SK-N-SH (cell line): ENCODE measurements around the gene TWSG1. TPM values are rescaled to one million over a fixed set of nuclear protein-coding genes. Genes with fewer than 3 reads are reported as not detected.

Source experiments
- CTCF ChIA-PET: fragments of 300-600, 350-600 bp; formaldehyde crosslinking; extraction: SDS; loops from one replicate; lab custom pipeline; 2021; lab: Yijun Ruan, JAX
- POLR2A ChIA-PET: fragments of 350-600 bp; sonication (Branson Sonifier 250); formaldehyde crosslinking; extraction: SDS; loops from one replicate; lab custom pipeline; 2020; ENCODE audit warnings: antibody characterized with exemption, inconsistent platforms; lab: Yijun Ruan, JAX
- DNase-seq: peaks from one replicate; pipeline ENCODE4 v3.0.0; 2012
- H2AFZ ChIP-seq: fragments of 200-600 bp; sonication (generic); 2 replicates; pipeline ENCODE4 v1.8.1; 2016; ENCODE audit warnings: antibody characterized with exemption, mild to moderate bottlenecking, low read depth
- H3F3A ChIP-seq: fragments of 200-600 bp; sonication (generic); replicated peaks from 2 replicates; pipeline ENCODE3; 2016; ENCODE audit warnings: antibody characterized with exemption, mild to moderate bottlenecking; ENCODE audit not compliant: insufficient read depth
- H3K27ac ChIP-seq, 2 experiments: fragments of 200-500 bp in 1 of 2; fragments of 200-600 bp in 1 of 2; sonication (Bioruptor generic) in 1 of 2; sonication (generic), shearing (Covaris generic) in 1 of 2; 2 replicates each; pipeline versions ENCODE4 v1.5.1 to v1.6.1; 2014 to 2016; ENCODE audit warnings: low read depth in 2 of 2, inconsistent platforms in 1 of 2, low read length in 1 of 2, mild to moderate bottlenecking in 1 of 2, mixed read lengths in 1 of 2
- H3K27me3 ChIP-seq: fragments of 200-600 bp; sonication (generic), shearing (Covaris generic); 2 replicates; pipeline ENCODE4 v1.6.1; 2016; ENCODE audit warnings: mixed run types; ENCODE audit not compliant: insufficient read depth
- H3K36me3 ChIP-seq, 2 experiments: fragments of 200-500 bp in 1 of 2; fragments of 200-600 bp in 1 of 2; sonication (Bioruptor generic) in 1 of 2; sonication (generic) in 1 of 2; replicated peaks in 1 of 2; 2 replicates each; pipeline versions ENCODE3 to v1.5.1; 2014 to 2016; ENCODE audit warnings: low read length in 1 of 2, mild to moderate bottlenecking in 1 of 2; ENCODE audit not compliant: insufficient read depth in 2 of 2, control insufficient read depth in 1 of 2
- H3K4me1 ChIP-seq, 2 experiments: fragments of 200-500 bp in 1 of 2; fragments of 200-600 bp in 1 of 2; sonication (Bioruptor generic) in 1 of 2; sonication (generic), shearing (Covaris generic) in 1 of 2; 2 replicates each; pipeline versions ENCODE4 v1.5.1 to v1.6.1; 2014 to 2016; ENCODE audit warnings: low read depth in 1 of 2, low read length in 1 of 2, mixed run types in 1 of 2; ENCODE audit not compliant: insufficient read depth in 2 of 2, control insufficient read depth in 1 of 2
- H3K4me2 ChIP-seq: fragments of 200-600 bp; sonication (generic), shearing (Covaris generic); 2 replicates; pipeline ENCODE4 v1.6.1; 2017; ENCODE audit warnings: mixed run types
- H3K4me3 ChIP-seq, 2 experiments: fragments of 200-500 bp in 1 of 2; fragments of 200-600 bp in 1 of 2; sonication (Bioruptor generic) in 1 of 2; sonication (generic), shearing (Covaris generic) in 1 of 2; 2 replicates each; pipeline versions ENCODE4 v1.5.1 to v1.8.1; 2014 to 2016; ENCODE audit warnings: low read depth in 2 of 2, inconsistent platforms in 1 of 2, low read length in 1 of 2, mild to moderate bottlenecking in 1 of 2, mixed read lengths in 1 of 2, moderate library complexity in 1 of 2
- H3K79me2 ChIP-seq: fragments of 200-600 bp; sonication (generic); 2 replicates; pipeline ENCODE4 v1.8.1; 2017; ENCODE audit warnings: mild to moderate bottlenecking; ENCODE audit not compliant: insufficient read depth
- H3K9ac ChIP-seq: fragments of 200-600 bp; sonication (generic); 2 replicates; pipeline ENCODE4 v1.6.1; 2017; ENCODE audit warnings: mixed run types
- H3K9me2 ChIP-seq: fragments of 200-600 bp; sonication (generic); 2 replicates; pipeline ENCODE4 v1.6.1; 2017; ENCODE audit warnings: mixed run types
- H3K9me3 ChIP-seq: fragments of 200-600 bp; sonication (generic); 2 replicates; pipeline ENCODE4 v1.6.1; 2017; ENCODE audit warnings: mixed run types, mild to moderate bottlenecking, moderate library complexity
- H4K20me1 ChIP-seq: fragments of 200-600 bp; sonication (generic); 2 replicates; pipeline ENCODE4 v1.6.1; 2017; ENCODE audit warnings: mild to moderate bottlenecking, mixed run types; ENCODE audit not compliant: insufficient read depth
- CHD2 ChIP-seq: fragments of 150-350 bp; IDR thresholded peaks from 2 replicates; pipeline ENCODE4 v1.6.1; 2018; ENCODE audit warnings: low read length; ENCODE audit not compliant: partially characterized antibody
- ELF1 ChIP-seq: IDR thresholded peaks from 2 replicates; pipeline ENCODE4 v1.4.0; 2012
- EZH2phosphoT487 ChIP-seq: fragments of 200-600 bp; sonication (generic); IDR thresholded peaks from 2 replicates; pipeline ENCODE4 v1.6.1; 2017; ENCODE audit warnings: low read depth, mixed run types, mild to moderate bottlenecking, antibody characterized with exemption, moderate library complexity, borderline replicate concordance
- FOSL2 ChIP-seq: IDR thresholded peaks from 2 replicates; pipeline ENCODE4 v1.4.0; 2012; ENCODE audit warnings: low read depth, mild to moderate bottlenecking, moderate library complexity, borderline replicate concordance
- FOXM1 ChIP-seq: IDR thresholded peaks from 2 replicates; pipeline ENCODE4 v1.4.0; 2012; ENCODE audit warnings: low read depth, mild to moderate bottlenecking
- GATA2 ChIP-seq: sonication (generic); formaldehyde crosslinking; IDR thresholded peaks from 2 replicates; pipeline ENCODE4 v1.5.0; 2020; ENCODE audit warnings: mild to moderate bottlenecking, missing genetic modification reagents
- JUND ChIP-seq: IDR thresholded peaks from 2 replicates; pipeline ENCODE4 v1.4.0; 2012
- MAX ChIP-seq: IDR thresholded peaks from 2 replicates; pipeline ENCODE4 v1.4.0; 2012; ENCODE audit warnings: low read depth
- MXI1 ChIP-seq: IDR thresholded peaks from 2 replicates; pipeline ENCODE4 v1.6.1; 2012; ENCODE audit warnings: mild to moderate bottlenecking, low read depth, low read length, improper control_type of control experiment
- NFIC ChIP-seq: IDR thresholded peaks from 2 replicates; pipeline ENCODE4 v1.4.0; 2012; ENCODE audit warnings: borderline replicate concordance
- NRF1 ChIP-seq: IDR thresholded peaks from 2 replicates; pipeline ENCODE4 v1.6.1; 2012; ENCODE audit warnings: low read depth, mild to moderate bottlenecking, low read length
- PBX3 ChIP-seq: IDR thresholded peaks from 2 replicates; pipeline ENCODE4; 2012
- POLR2AphosphoS5 ChIP-seq: IDR thresholded peaks from 2 replicates; pipeline ENCODE4 v1.6.1; 2012; ENCODE audit warnings: low read depth, low read length
- RAD21 ChIP-seq: IDR thresholded peaks from 2 replicates; pipeline ENCODE4 v1.6.1; 2012; ENCODE audit warnings: mild to moderate bottlenecking, low read length
- RCOR1 ChIP-seq: fragments of 150-350 bp; IDR thresholded peaks from 2 replicates; pipeline ENCODE4 v1.6.1; 2017; ENCODE audit warnings: antibody characterized with exemption, low read length
- REST ChIP-seq: IDR thresholded peaks from 2 replicates; pipeline ENCODE4 v1.6.1; 2012; ENCODE audit warnings: mild to moderate bottlenecking, low read depth, low read length, moderate library complexity
- RFX5 ChIP-seq: IDR thresholded peaks from 2 replicates; pipeline ENCODE4 v1.6.1; 2012; ENCODE audit warnings: mild to moderate bottlenecking, improper control_type of control experiment, low read length
- SIN3A ChIP-seq: IDR thresholded peaks from 2 replicates; pipeline ENCODE4 v1.6.1; 2012; ENCODE audit warnings: low read depth, mild to moderate bottlenecking, low read length, moderate library complexity, borderline replicate concordance
- SMC3 ChIP-seq: IDR thresholded peaks from 2 replicates; pipeline ENCODE4 v1.6.1; 2012; ENCODE audit warnings: low read depth, low read length, improper control_type of control experiment
- USF2 ChIP-seq: fragments of 150-350 bp; IDR thresholded peaks from 2 replicates; pipeline ENCODE4 v1.6.1; 2017; ENCODE audit warnings: antibody characterized with exemption, low read length, low read depth, borderline replicate concordance
- YY1 ChIP-seq: IDR thresholded peaks from 2 replicates; pipeline ENCODE4 v1.4.0; 2012; ENCODE audit warnings: low read depth, mild to moderate bottlenecking
- WGBS: methylation state at CpG from one replicate; pipeline ENCODE4 v1.1.6; 2017; ENCODE audit warnings: low lambda C conversion rate; 5-methylcytosine and 5-hydroxymethylcytosine counted together
- polyA plus RNA-seq, 3 experiments: library from polyadenylated mRNA; depleted of rRNA; stranded (reverse); fragments of >200 nt; gene quantifications; 2 replicates each; pipeline ENCODE4 v1.2.3, GENCODE V29; 2012

Gene TWSG1
- polyA plus RNA-seq, 1 of the 3 experiments (the other 2 are of a cell fraction), result 44.0 TPM

- no peak for TF ChIP-seq NRF1
These were observed 102.5 kb downstream of the TWSG1 start (continued) for GRCh38 chr18:9437021-9437437.

- Histone ChIP-seq H3K27me3 (no peaks in the 10 kb centered on the region), H4K20me1 (no peaks in the 10 kb centered on the region), H3K27ac (no peak overlapping the region), H2AFZ (no peak overlapping the region), H3K4me3 (no peak overlapping the region), H3K4me2 (no peak overlapping the region), H3K9ac (no peak overlapping the region), H3K9me2 (no peaks in the 10 kb centered on the region), H3K9me3 (no peaks in the 10 kb centered on the region), H3K79me2 (no peaks in the 10 kb centered on the region), H3F3A (no peaks in the 10 kb centered on the region), H3K4me1 (no peaks in the 10 kb centered on the region; a peak in 1 of 4 replicates), H3K36me3 (no peaks in the 10 kb centered on the region)
- no peak for TF ChIP-seq ELF1
- no peak for TF ChIP-seq USF2
- no peak for TF ChIP-seq EZH2phosphoT487
- no peak for TF ChIP-seq MAX
- TF ChIP-seq FOXM1, result no peak
- no peak for TF ChIP-seq SMC3
- no peak for TF ChIP-seq MXI1
- TF ChIP-seq RCOR1, result no peak
- WGBS, result 93% methylated on average over 4 of the region's 4 CpGs
- POLR2A ChIA-PET, result no interaction called here
- CTCF ChIA-PET, result interaction anchor here (0.7 kb wide), 1 partner anchor 25 kb away, joined by 3 read pairs; no protein-coding TSS in a partner anchor
- DNase-seq, result no peak
These were observed 103.1 kb downstream of the TWSG1 start for GRCh38 chr18:9437672-9438071.

GRCh38 chr18:9441061-9441460 is 106.5 kb downstream of the TWSG1 start:
- ChIA-PET CTCF (interaction anchor here (1.1 kb wide), 1 partner anchor 8 kb away, joined by 3 read pairs; no protein-coding TSS in a partner anchor), POLR2A (interaction anchor here (0.7 kb wide), 1 partner anchor 23 kb away, joined by 3 read pairs; no protein-coding TSS in a partner anchor)
- whole genome bisulfite sequencing, result 63% methylated on average over 3 of the region's 3 CpGs
- Histone ChIP-seq H3K4me1 (no peaks in the 10 kb centered on the region; a peak in 1 of 4 replicates), H3K9ac (no peak overlapping the region), H4K20me1 (no peaks in the 10 kb centered on the region), H3K27ac (no peak overlapping the region), H3K4me3 (no peak overlapping the region), H3F3A (no peaks in the 10 kb centered on the region), H3K27me3 (no peaks in the 10 kb centered on the region), H3K36me3 (no peaks in the 10 kb centered on the region), H3K79me2 (no peaks in the 10 kb centered on the region), H3K9me2 (no peaks in the 10 kb centered on the region), H3K4me2 (no peak overlapping the region), H3K9me3 (no peaks in the 10 kb centered on the region), H2AFZ (no peak overlapping the region)
- DNase-seq, result no peak
- TF ChIP-seq CHD2, result no peak
- no peak for TF ChIP-seq RAD21
- TF ChIP-seq GATA2 (CRISPR knock-in tag), result no peak
- no peak for TF ChIP-seq MXI1
- no peak for TF ChIP-seq YY1
- TF ChIP-seq RFX5, result no peak
- TF ChIP-seq FOSL2, result no peak
- TF ChIP-seq PBX3, result no peak
- no peak for TF ChIP-seq REST
- no peak for TF ChIP-seq SIN3A
- no peak for TF ChIP-seq NFIC
- no peak for TF ChIP-seq MAX
- TF ChIP-seq JUND, result no peak
- no peak for TF ChIP-seq POLR2AphosphoS5
